ENCODE measurements around the gene CENPO.
"Not testable (repeated sequence)": the region's sequence is repeated elsewhere in the genome, so short reads cannot be mapped to it uniquely, and the experiment has no call there.

CENPO gene

GRCh38 chr2:24831221-24832072, 38.2 kb downstream of the CENPO start:
- DNase-seq: peak in 6 of 42 donors; percentile 8 to 35 (median 15)
- intact Hi-C loops (cut with DNase I): no loop called here

- intact Hi-C loops (cut with DNase I): no loop called here
- DNase-seq: peak; percentile 72 to 95 (median 86)
Observed at GRCh38 chr2:24832073-24832461, 38.8 kb downstream of the CENPO start.

GRCh38 chr2:24832521-24832920, 39.3 kb downstream of the CENPO start:
- intact Hi-C loops (cut with DNase I): no loop called here
- peak in 3 of 42 donors; percentile 12 to 27 (median 16) for DNase-seq

GRCh38 chr2:24832931-24833701, 39.9 kb downstream of the CENPO start:
- DNase-seq: no peak
- intact Hi-C loops (cut with DNase I): no loop called here

GRCh38 chr2:24833821-24834732, 40.9 kb downstream of the CENPO start:
- DNase-seq: no peak
- intact Hi-C loops (cut with DNase I): no loop called here

- no peak for DNase-seq
- intact Hi-C loops (cut with DNase I): no loop called here
Observed at GRCh38 chr2:24834733-24835395, 41.6 kb downstream of the CENPO start.

- DNase-seq: peak in 21 of 42 donors; percentile 29 to 74 (median 53)
- intact Hi-C loops (cut with DNase I): not testable (repeated sequence)
Observed at GRCh38 chr2:24835411-24835810, 42.2 kb downstream of the CENPO start.

GRCh38 chr2:24836206-24836605, 43.0 kb downstream of the CENPO start:
- no peak for DNase-seq
- intact Hi-C loops (cut with DNase I): no loop called here

GRCh38 chr2:24836706-24837105, 43.5 kb downstream of the CENPO start:
- no peak for DNase-seq
- intact Hi-C loops (cut with DNase I): no loop called here

- intact Hi-C loops (cut with DNase I): no loop called here
- no peak for DNase-seq
Observed at GRCh38 chr2:24837996-24838513, 44.8 kb downstream of the CENPO start.

GRCh38 chr2:24838541-24838940, 45.3 kb downstream of the CENPO start:
- peak in 9 of 42 donors; percentile 27 to 65 (median 46) for DNase-seq

GRCh38 chr2:24839729-24840128, 46.5 kb downstream of the CENPO start:
- intact Hi-C loops (cut with DNase I): no loop called here
- no peak for DNase-seq

More at GRCh38 chr2:24838541-24838940, 45.3 kb downstream of the CENPO start:
- intact Hi-C loops (cut with DNase I): no loop called here

- intact Hi-C loops (cut with DNase I): no loop called here
- DNase-seq: no peak
Observed at GRCh38 chr2:24840164-24840869, 47.1 kb downstream of the CENPO start.

- DNase-seq: peak in 6 of 42 donors; percentile 26 to 59 (median 52)
- intact Hi-C loops (cut with DNase I): no loop called here
Observed at GRCh38 chr2:24840962-24841945, 48.0 kb downstream of the CENPO start.

- intact Hi-C loops (cut with DNase I): no loop called here
- no peak for DNase-seq
Observed at GRCh38 chr2:24842081-24843050, 49.1 kb downstream of the CENPO start.

All from head of caudate nucleus (tissue), 42 donors.